ENCODE measurements around the gene ZNF814. TPM values are rescaled to one million over a fixed set of nuclear protein-coding genes. Genes with fewer than 3 reads are reported as not detected.
"Not testable (repeated sequence)": the region's sequence is repeated elsewhere in the genome, so short reads cannot be mapped to it uniquely, and the experiment has no call there.

The ZNF814 gene
- total and polyA plus RNA-seq, 4 donors: 1.1 to 15.1 (median 8.6) TPM

DNA sequence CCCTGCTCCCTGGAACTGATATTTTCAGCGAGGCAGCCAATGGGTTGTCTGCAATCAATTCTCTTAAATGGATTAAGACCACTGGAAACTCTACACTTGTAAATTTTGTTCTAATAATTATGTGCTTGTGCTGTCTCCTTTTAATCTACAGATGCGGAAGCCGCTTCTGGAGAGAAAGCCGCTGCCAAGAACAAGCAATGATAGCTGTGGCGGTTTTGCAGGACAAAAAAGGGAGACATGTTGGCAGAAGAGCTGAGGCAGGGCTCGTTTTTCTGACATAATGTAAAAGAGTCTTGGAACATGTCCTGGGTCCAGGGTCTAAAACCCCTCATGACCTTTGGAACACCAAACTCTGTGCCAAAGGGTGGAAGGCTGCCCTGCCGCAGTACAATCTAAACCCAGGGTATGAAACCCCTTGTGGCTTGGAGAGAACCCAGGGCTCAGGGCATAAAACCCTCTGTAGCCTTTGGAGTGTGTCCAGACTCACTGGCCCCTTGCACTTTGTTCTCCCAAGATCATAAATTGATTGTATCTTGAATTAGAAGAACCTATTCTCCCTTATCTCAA lies 14.9 kb upstream of the ZNF814 start:
- intact Hi-C loops (cut with DNase I): no loop called here
- Histone ChIP-seq H3K4me1 (ENCODE audit: control insufficient read depth in 1 of 2, insufficient read depth in 2 of 2, low read length in 2 of 2) (no peaks in the 10 kb centered on the region), H3K9me3 (ENCODE audit: control insufficient read depth, low read length) (peaks cover 13% of the 10 kb centered on the region), H3K4me3 (ENCODE audit: low read length in 2 of 2) (no peak overlapping the region), H3K27ac (ENCODE audit: low read depth in 1 of 2, low read length in 2 of 2) (no peak overlapping the region), H3K36me3 (ENCODE audit: control insufficient read depth in 1 of 2, insufficient read depth in 2 of 2, low read length in 1 of 2) (peaks cover 0 to 3% of the 10 kb centered on the region in 2 donors), H3K27me3 (ENCODE audit: control insufficient read depth in 1 of 2, insufficient read depth in 2 of 2, low read length in 1 of 2) (no peaks in the 10 kb centered on the region)
- ATAC-seq (ENCODE audit: low FRiP score): no peak
- WGBS, 2 donors: 55 to 59% methylated on average over 7 of the region's 7 CpGs
- DNase-seq: no peak

DNA sequence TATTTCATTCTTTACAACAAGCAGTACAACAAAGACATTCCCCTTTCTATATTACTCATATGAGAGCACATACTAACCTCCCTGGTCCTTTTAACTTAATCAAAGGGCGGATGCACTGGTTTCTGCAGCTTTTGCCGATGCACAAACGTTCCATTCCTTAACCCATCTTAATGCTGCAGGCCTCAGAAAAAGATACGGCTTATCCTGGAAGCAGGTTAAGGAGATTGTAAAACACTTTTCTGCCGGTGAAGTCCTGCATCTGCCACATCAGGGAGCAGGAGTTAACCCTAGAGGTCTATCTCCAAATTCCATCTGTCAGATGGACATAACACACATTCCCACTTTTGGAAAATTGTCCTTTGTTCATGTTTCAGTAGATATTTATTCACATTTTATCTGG lies 11.5 kb upstream of the ZNF814 start:
- Histone ChIP-seq H3K9me3 (ENCODE audit: control insufficient read depth, low read length) (peaks cover 13% of the 10 kb centered on the region), H3K4me3 (ENCODE audit: low read length in 2 of 2) (no peak overlapping the region), H3K36me3 (ENCODE audit: control insufficient read depth in 1 of 2, insufficient read depth in 2 of 2, low read length in 1 of 2) (no peaks in the 10 kb centered on the region), H3K27me3 (ENCODE audit: control insufficient read depth in 1 of 2, insufficient read depth in 2 of 2, low read length in 1 of 2) (no peaks in the 10 kb centered on the region), H3K4me1 (ENCODE audit: control insufficient read depth in 1 of 2, insufficient read depth in 2 of 2, low read length in 2 of 2) (no peaks in the 10 kb centered on the region), H3K27ac (ENCODE audit: low read depth in 1 of 2, low read length in 2 of 2) (no peak overlapping the region)
- intact Hi-C loops (cut with DNase I): no loop called here
- no peak for ATAC-seq (ENCODE audit: low FRiP score)
- 70 to 80% methylated on average over 5 of the region's 5 CpGs for WGBS, 2 donors
- DNase-seq: no peak

DNA sequence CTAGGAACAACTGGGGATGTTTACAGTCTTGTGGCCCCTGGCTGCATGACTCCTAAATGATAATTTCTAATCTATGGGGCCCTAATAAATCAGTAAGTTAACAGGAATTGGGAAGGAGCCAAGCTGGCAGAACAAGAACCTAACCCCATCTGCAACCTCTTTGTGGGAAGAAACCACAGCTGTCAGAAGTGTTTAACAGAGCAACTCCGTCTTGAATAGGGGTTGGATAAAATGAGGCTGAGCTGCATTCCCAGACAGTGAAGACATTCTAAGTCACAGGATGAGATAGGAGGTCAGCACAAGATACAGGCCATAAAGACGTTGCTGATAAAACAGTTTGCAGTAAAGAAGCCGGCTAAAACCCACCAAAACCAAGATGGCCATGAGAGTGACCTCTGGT lies 1.9 kb upstream of the ZNF814 start:
- H3K36me3 ChIP-seq (ENCODE audit: control insufficient read depth in 1 of 2, insufficient read depth in 2 of 2, low read length in 1 of 2); H3K27ac ChIP-seq (ENCODE audit: low read depth in 1 of 2, low read length in 2 of 2); H3K27me3 ChIP-seq (ENCODE audit: control insufficient read depth in 1 of 2, insufficient read depth in 2 of 2, low read length in 1 of 2); H3K4me1 ChIP-seq (ENCODE audit: control insufficient read depth in 1 of 2, insufficient read depth in 2 of 2, low read length in 2 of 2); intact Hi-C loops (cut with DNase I); DNase-seq; ATAC-seq (ENCODE audit: low FRiP score); H3K9me3 ChIP-seq (ENCODE audit: control insufficient read depth, low read length); H3K4me3 ChIP-seq (ENCODE audit: low read length in 2 of 2): not testable (repeated sequence)
- 28 to 39% methylated on average over 3 of the region's 3 CpGs for WGBS, 2 donors

DNA sequence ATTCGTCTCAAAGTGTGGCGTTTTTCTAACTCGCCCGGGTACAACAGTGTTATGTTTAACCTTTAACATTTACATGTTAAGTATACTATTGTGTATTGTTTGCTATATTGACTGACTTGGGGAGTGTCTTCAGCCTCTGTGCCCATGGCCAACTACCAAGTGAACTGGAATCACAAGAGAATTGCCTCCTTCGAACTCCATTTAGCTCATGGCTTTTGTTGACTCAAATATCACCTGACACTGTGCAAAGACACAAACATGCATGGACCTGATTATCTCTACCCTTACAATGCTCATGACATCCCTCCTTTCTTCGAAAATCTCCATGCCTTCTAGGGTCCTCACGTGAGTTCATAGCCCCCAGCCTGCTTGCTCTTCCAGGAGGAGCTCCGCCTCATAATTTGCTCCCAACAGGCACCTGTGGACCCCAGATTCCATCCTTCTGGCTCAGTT lies 704 bp downstream of the ZNF814 start:
- peaks cover 2% of the 10 kb centered on the region for H3K9me3 ChIP-seq (ENCODE audit: control insufficient read depth, low read length)
- peak; percentile 15 for ATAC-seq (ENCODE audit: low FRiP score)
- no peak overlapping the region for H3K27ac ChIP-seq (ENCODE audit: low read depth in 1 of 2, low read length in 2 of 2)
- H3K4me1 ChIP-seq (ENCODE audit: control insufficient read depth in 1 of 2, insufficient read depth in 2 of 2, low read length in 2 of 2): no peaks in the 10 kb centered on the region
- intact Hi-C loops (cut with DNase I): no loop called here
- no peaks in the 10 kb centered on the region for H3K36me3 ChIP-seq (ENCODE audit: control insufficient read depth in 1 of 2, insufficient read depth in 2 of 2, low read length in 1 of 2)
- H3K27me3 ChIP-seq (ENCODE audit: control insufficient read depth in 1 of 2, insufficient read depth in 2 of 2, low read length in 1 of 2): no peaks in the 10 kb centered on the region
- 3 to 4% methylated on average over 8 of the region's 8 CpGs for WGBS, 2 donors
- H3K4me3 ChIP-seq (ENCODE audit: low read length in 2 of 2): no peak overlapping the region
- no peak for DNase-seq

DNA sequence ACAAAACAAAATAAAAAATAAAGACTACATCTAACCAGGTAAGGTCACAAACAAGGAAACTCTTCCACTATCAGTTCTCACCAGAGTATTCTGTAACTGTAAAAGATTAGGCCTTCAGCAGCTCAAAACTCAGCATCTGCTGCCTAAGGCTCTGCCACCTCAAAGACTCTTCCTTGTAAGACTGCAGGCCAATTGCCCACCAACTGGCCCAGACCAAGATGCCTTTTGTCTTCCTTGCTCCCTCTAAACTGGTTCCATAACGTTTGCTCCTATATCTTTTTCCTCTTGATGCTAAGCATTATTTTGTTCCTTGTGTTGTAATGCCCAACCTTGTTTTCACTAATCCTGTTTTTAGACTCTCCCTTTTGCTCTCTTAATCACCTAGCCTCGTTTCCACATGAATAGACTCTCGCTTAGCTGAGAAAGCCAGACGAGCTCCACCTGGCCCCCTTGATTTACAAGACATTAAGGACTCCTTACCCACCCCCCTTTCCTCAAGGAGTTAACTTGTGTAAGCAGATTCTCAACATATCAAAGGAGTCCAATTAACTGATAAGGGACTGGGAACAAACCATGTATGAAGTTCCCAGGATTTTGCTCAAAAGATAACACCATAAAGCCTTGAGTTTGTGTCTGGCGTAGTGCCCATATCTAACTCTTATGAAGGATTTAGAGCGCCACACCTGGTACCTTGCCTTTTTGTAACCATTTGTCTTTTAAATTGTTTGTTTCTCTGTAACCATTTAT lies 1.5 kb downstream of the ZNF814 start:
- intact Hi-C loops (cut with DNase I): no loop called here
- no peak overlapping the region for H3K4me3 ChIP-seq (ENCODE audit: low read length in 2 of 2)
- DNase-seq: no peak
- WGBS, 2 donors: 22 to 26% methylated on average over 6 of the region's 6 CpGs
- no peak for ATAC-seq (ENCODE audit: low FRiP score)
- H3K27me3 ChIP-seq (ENCODE audit: control insufficient read depth in 1 of 2, insufficient read depth in 2 of 2, low read length in 1 of 2): no peaks in the 10 kb centered on the region
- no peaks in the 10 kb centered on the region for H3K4me1 ChIP-seq (ENCODE audit: control insufficient read depth in 1 of 2, insufficient read depth in 2 of 2, low read length in 2 of 2)
- H3K36me3 ChIP-seq (ENCODE audit: control insufficient read depth in 1 of 2, insufficient read depth in 2 of 2, low read length in 1 of 2): no peaks in the 10 kb centered on the region
- peaks cover 2% of the 10 kb centered on the region for H3K9me3 ChIP-seq (ENCODE audit: control insufficient read depth, low read length)
- H3K27ac ChIP-seq (ENCODE audit: low read depth in 1 of 2, low read length in 2 of 2): no peak overlapping the region

DNA sequence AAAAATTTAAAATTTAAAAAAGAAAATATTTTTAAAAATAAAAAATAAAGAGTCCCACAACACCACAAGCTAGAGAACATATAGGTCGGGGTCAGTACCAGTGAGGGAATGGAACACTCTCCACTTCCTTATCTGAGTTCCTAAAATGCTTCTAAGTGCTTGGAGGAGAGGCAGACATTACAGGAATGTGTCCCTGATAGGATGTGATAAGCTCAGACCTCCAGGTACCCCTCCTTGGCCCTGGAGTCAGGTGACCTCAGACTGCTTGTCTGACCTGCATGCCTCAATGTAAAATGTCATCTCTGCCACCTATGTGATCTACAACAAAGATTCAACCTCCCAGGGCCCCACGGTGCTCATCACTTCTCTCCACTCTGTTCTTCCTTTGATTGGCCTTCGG lies 2.8 kb downstream of the ZNF814 start:
- no peak overlapping the region for H3K4me3 ChIP-seq (ENCODE audit: low read length in 2 of 2)
- intact Hi-C loops (cut with DNase I): no loop called here
- H3K9me3 ChIP-seq (ENCODE audit: control insufficient read depth, low read length): peaks cover 2% of the 10 kb centered on the region
- H3K27ac ChIP-seq (ENCODE audit: low read depth in 1 of 2, low read length in 2 of 2): no peak overlapping the region
- no peaks in the 10 kb centered on the region for H3K4me1 ChIP-seq (ENCODE audit: control insufficient read depth in 1 of 2, insufficient read depth in 2 of 2, low read length in 2 of 2)
- no peaks in the 10 kb centered on the region for H3K27me3 ChIP-seq (ENCODE audit: control insufficient read depth in 1 of 2, insufficient read depth in 2 of 2, low read length in 1 of 2)
- ATAC-seq (ENCODE audit: low FRiP score): no peak
- 84% methylated on average over 3 of the region's 3 CpGs for WGBS, 2 donors
- no peak for DNase-seq
- no peaks in the 10 kb centered on the region for H3K36me3 ChIP-seq (ENCODE audit: control insufficient read depth in 1 of 2, insufficient read depth in 2 of 2, low read length in 1 of 2)

DNA sequence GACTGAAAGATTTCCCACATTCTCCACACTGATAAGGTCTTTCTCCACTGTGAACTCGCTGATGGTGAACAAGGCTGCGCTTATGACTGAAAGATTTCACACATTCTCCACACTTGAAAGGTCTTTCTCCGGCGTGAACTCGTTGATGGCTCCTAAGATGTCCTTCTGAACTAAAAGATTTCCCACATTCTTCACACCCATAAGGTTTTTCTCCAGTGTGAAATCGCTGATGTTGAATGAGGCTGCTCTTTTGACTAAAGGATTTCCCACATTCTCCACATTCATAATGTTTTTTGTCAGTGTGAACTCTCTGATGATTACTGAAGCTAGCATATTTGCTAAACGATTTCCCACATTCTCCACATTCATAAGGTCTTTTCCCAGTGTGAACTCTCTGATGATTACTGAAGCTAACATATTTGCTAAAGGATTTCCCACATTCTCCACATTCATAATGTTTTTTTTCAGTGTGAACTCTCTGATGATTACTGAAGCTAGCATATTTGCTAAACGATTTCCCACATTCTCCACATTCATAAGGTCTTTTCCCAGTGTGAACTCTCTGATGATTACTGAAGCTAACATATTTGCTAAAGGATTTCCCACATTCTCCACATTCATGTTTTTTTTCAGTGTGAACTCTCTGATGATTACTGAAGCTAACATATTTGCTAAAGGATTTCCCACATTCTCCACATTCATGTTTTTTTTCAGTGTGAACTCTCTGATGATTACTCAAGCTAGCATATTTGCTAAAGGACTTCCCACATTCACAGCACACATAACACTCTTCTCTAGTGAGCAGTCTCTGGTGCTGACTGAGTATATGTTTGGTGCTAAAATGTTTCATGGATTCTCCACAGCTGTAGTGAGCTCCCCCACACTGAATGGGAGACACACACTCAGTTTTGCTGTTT lies 14.7 kb downstream of the ZNF814 start:
- ATAC-seq (ENCODE audit: low FRiP score); DNase-seq; H3K36me3 ChIP-seq (ENCODE audit: control insufficient read depth in 1 of 2, insufficient read depth in 2 of 2, low read length in 1 of 2); H3K27ac ChIP-seq (ENCODE audit: low read depth in 1 of 2, low read length in 2 of 2); H3K4me3 ChIP-seq (ENCODE audit: low read length in 2 of 2); H3K4me1 ChIP-seq (ENCODE audit: control insufficient read depth in 1 of 2, insufficient read depth in 2 of 2, low read length in 2 of 2); intact Hi-C loops (cut with DNase I); H3K27me3 ChIP-seq (ENCODE audit: control insufficient read depth in 1 of 2, insufficient read depth in 2 of 2, low read length in 1 of 2): not testable (repeated sequence)
- WGBS, 2 donors: 89 to 93% methylated on average over 8 of the region's 8 CpGs
- H3K9me3 ChIP-seq (ENCODE audit: control insufficient read depth, low read length): peaks cover 31% of the 10 kb centered on the region

DNA sequence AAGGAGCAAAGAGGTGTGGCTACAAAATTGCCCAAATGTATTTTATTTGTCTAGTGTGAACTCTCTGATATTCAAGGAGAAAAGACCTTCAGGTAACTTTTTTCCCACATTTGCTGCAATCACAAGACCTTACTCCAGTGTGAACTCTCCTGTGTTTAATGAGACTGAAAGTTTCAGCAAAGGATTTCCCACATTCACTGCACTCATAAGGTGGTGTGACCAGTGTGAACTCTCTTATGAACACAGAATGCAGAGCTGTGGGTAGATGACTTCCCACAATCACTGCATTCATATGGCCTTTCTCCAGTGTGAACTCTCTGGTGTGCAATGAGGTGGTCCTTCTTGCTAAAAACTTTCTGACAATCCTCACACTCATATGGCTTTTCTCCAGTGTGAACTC lies 16.4 kb downstream of the ZNF814 start:
- no peaks in the 10 kb centered on the region for H3K4me1 ChIP-seq (ENCODE audit: control insufficient read depth in 1 of 2, insufficient read depth in 2 of 2, low read length in 2 of 2)
- H3K36me3 ChIP-seq (ENCODE audit: control insufficient read depth in 1 of 2, insufficient read depth in 2 of 2, low read length in 1 of 2): peaks cover 0 to 4% of the 10 kb centered on the region in 2 donors
- ATAC-seq (ENCODE audit: low FRiP score) (no peak), DNase-seq (no peak)
- no peak overlapping the region for H3K4me3 ChIP-seq (ENCODE audit: low read length in 2 of 2)
- H3K27ac ChIP-seq (ENCODE audit: low read depth in 1 of 2, low read length in 2 of 2): no peak overlapping the region
- intact Hi-C loops (cut with DNase I): no loop called here
- peaks cover 34% of the 10 kb centered on the region for H3K9me3 ChIP-seq (ENCODE audit: control insufficient read depth, low read length)
- H3K27me3 ChIP-seq (ENCODE audit: control insufficient read depth in 1 of 2, insufficient read depth in 2 of 2, low read length in 1 of 2): no peaks in the 10 kb centered on the region
